ENCODE measurements around the gene ADCY9. TPM values are rescaled to one million over a fixed set of nuclear protein-coding genes. Genes with fewer than 3 reads are reported as not detected.

The ADCY9 gene
- total RNA-seq, 4 donors from 2014 or later = 19.0 to 32.7 (median 29.6) TPM

- Histone ChIP-seq H3K27ac (no peak overlapping the region), H3K36me3 (no peaks in the 10 kb centered on the region), H3K4me1 (peaks cover 0 to 3% (median 0%) of the 10 kb centered on the region in 4 donors), H3K9me3 (peaks cover 0 to 42% (median 8%) of the 10 kb centered on the region in 4 donors), H3K4me3 (no peak overlapping the region), H3K27me3 (no peaks in the 10 kb centered on the region)
- TF ChIP-seq POLR2A (IDR thresholded peaks at IDR 0.05) (no peak), EP300 (IDR thresholded peaks at IDR 0.05) (no peak), CTCF (IDR thresholded peaks at IDR 0.05) (no peak)
- DNase-seq (ENCODE audit: low spot score in 2 of 2) = no peak
- 65 to 80% methylated on average over 7 of the region's 7 CpGs for WGBS, 2 donors
Observed at GRCh38 chr16:4060009-4060408, 56.2 kb downstream of the ADCY9 start.

GRCh38 chr16:4058386-4058785 is 57.9 kb downstream of the ADCY9 start:
- peaks cover 0 to 19% (median 10%) of the 10 kb centered on the region in 4 donors for H3K4me1 ChIP-seq
- no peak overlapping the region for H3K4me3 ChIP-seq
- WGBS, 2 donors = 74 to 75% methylated on average over 6 of the region's 6 CpGs
- H3K27ac ChIP-seq = no peak overlapping the region
- DNase-seq (ENCODE audit: low spot score in 2 of 2) = no peak
- TF ChIP-seq EP300 (IDR thresholded peaks at IDR 0.05) (no peak), POLR2A (IDR thresholded peaks at IDR 0.05) (no peak), CTCF (IDR thresholded peaks at IDR 0.05) (no peak)
- no peaks in the 10 kb centered on the region for H3K27me3 ChIP-seq
- peaks cover 0 to 37% (median 8%) of the 10 kb centered on the region in 4 donors for H3K9me3 ChIP-seq
- no peaks in the 10 kb centered on the region for H3K36me3 ChIP-seq

- Histone ChIP-seq H3K27me3 (no peaks in the 10 kb centered on the region), H3K27ac (no peak overlapping the region), H3K4me1 (peaks cover 0 to 28% (median 12%) of the 10 kb centered on the region in 4 donors), H3K4me3 (no peak overlapping the region), H3K36me3 (no peaks in the 10 kb centered on the region), H3K9me3 (peaks cover 0 to 28% (median 8%) of the 10 kb centered on the region in 4 donors)
- WGBS, 2 donors = 93 to 95% methylated on average over 17 of the region's 17 CpGs
- no peak for DNase-seq (ENCODE audit: low spot score in 2 of 2)
- TF ChIP-seq CTCF (IDR thresholded peaks at IDR 0.05) = no peak
- TF ChIP-seq EP300 (IDR thresholded peaks at IDR 0.05) = no peak
- TF ChIP-seq POLR2A (IDR thresholded peaks at IDR 0.05) = no peak
Observed at GRCh38 chr16:4057439-4057877, 58.8 kb downstream of the ADCY9 start.

GRCh38 chr16:4056161-4057105 is 59.8 kb downstream of the ADCY9 start:
- no peak overlapping the region for H3K27ac ChIP-seq
- H3K27me3 ChIP-seq = no peaks in the 10 kb centered on the region
- DNase-seq (ENCODE audit: low spot score in 2 of 2) = no peak
- 85 to 95% methylated on average over 15 to 16 of the region's 16 CpGs for WGBS, 2 donors
- H3K9me3 ChIP-seq = peaks cover 0 to 18% (median 6%) of the 10 kb centered on the region in 4 donors
- TF ChIP-seq POLR2A (IDR thresholded peaks at IDR 0.05) = no peak
- TF ChIP-seq CTCF (IDR thresholded peaks at IDR 0.05) = no peak
- no peak for TF ChIP-seq EP300 (IDR thresholded peaks at IDR 0.05)
- H3K4me3 ChIP-seq = no peak overlapping the region
- no peaks in the 10 kb centered on the region for H3K36me3 ChIP-seq
- peaks cover 0 to 39% (median 12%) of the 10 kb centered on the region in 4 donors for H3K4me1 ChIP-seq

- Histone ChIP-seq H3K4me1 (peaks cover 0 to 39% (median 12%) of the 10 kb centered on the region in 4 donors), H3K36me3 (no peaks in the 10 kb centered on the region), H3K27ac (no peak overlapping the region), H3K9me3 (peaks cover 0 to 11% (median 3%) of the 10 kb centered on the region in 4 donors), H3K27me3 (no peaks in the 10 kb centered on the region), H3K4me3 (no peak overlapping the region)
- TF ChIP-seq EP300 (IDR thresholded peaks at IDR 0.05) (no peak), POLR2A (IDR thresholded peaks at IDR 0.05) (no peak), CTCF (IDR thresholded peaks at IDR 0.05) (no peak)
- WGBS, 2 donors = 96 to 98% methylated on average over 15 of the region's 15 CpGs
- no peak for DNase-seq (ENCODE audit: low spot score in 2 of 2)
Observed at GRCh38 chr16:4055748-4056147, 60.5 kb downstream of the ADCY9 start.

Measured in tibial nerve (tissue), 4 donors.